ENCODE data around the gene DEPDC4. TPM values are rescaled to one million over a fixed set of nuclear protein-coding genes. Genes with fewer than 3 reads are reported as not detected.
"Not testable (repeated sequence)": the region's sequence is repeated elsewhere in the genome, so short reads cannot be mapped to it uniquely, and the experiment has no call there.

Gene DEPDC4
- total RNA-seq, 2 experiments from 2014 or later: 1.4 to 4.1 TPM

DNA sequence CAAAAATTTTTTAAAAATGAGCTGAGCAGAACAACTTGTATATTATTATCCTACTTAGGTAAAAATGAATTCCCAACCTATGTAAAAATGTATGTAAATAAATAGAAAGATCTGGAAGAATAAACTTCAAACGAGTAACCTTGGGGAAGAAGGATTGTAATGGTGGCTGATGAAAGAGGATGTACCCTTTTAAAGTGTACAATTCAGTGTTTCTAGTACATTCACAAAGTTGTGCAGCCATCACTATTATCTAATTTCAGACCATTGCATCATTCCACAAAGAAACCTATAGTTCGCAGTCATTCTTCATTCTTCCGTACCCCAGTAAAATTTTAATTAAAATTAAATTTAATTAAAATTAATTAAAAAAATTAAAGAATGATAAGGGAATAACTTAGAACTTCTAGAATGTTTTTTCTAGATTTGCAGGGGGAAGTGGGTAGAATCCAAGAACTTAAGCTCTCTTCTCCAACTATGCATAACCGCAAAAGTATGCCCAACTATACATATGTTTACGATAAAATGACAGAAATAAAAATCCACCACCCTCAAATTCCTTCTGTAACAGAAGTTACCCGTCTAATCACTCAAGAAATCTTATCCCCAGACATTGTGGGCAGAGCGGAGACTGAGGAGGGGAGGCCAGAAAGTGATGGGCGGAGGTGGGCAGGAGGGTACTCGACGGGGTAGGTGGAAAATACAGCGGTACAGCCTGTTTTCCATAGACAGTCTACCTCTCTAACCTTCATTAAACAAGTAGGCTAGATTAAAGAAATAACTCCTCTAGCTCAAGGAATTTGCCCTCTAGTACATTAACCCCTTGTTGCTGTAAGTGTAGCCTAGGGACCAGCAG is 921 bp downstream of the DEPDC4 start:
- Histone ChIP-seq H3K79me2 (ENCODE audit: insufficient read depth, low read depth, low read length) (peaks cover 24% of the 10 kb centered on the region), H3K4me1 (ENCODE audit: insufficient read depth, low read length, poor library complexity, severe bottlenecking) (peaks cover 23% of the 10 kb centered on the region), H4K20me1 (ENCODE audit: insufficient read depth, low read length) (peaks cover 5% of the 10 kb centered on the region), H3K27ac (ENCODE audit: low read depth, low read length, poor library complexity, severe bottlenecking) (peak overlapping the region; percentile 45), H3K9me3 (ENCODE audit: low read length) (no peaks in the 10 kb centered on the region), H2AFZ (ENCODE audit: low read length) (peak overlapping the region; percentile 73), H3K36me3 (ENCODE audit: insufficient read depth, low read length) (no peaks in the 10 kb centered on the region), H3K4me2 (ENCODE audit: low read length) (peak overlapping the region; percentile 81), H3K4me3 (ENCODE audit: low read depth, low read length, poor library complexity, severe bottlenecking) (peak overlapping the region; percentile 93), H3K9me2 (ENCODE audit: insufficient read depth, low read length) (no peaks in the 10 kb centered on the region)
- DNase-seq (ENCODE audit: low spot score): no peak
- ChIA-PET POLR2A (interaction anchor here (0.5 to 1.2 kb wide), 4 partner anchors 10 to 1156 kb away, joined by 3 to 9 read pairs (median 6); no protein-coding TSS in a partner anchor), CTCF (ENCODE audit: unreplicated experiment) (no interaction called here)
- intact Hi-C loops (cut with micrococcal nuclease; ENCODE audit: unreplicated experiment): loop anchor here (2.0 to 5.0 kb wide), 2 partner anchors 64 to 123 kb away; partner anchors contain the start of genes ACTR6 and BLTP3B
- BruUV-seq (replicated peaks): TSS peak; percentile 78
- TF ChIP-seq EZH2phosphoT487 (IDR thresholded peaks at IDR 0.05; ENCODE audit: borderline replicate concordance, low read depth, low read length): no peak
- TF ChIP-seq, protein P1, sequence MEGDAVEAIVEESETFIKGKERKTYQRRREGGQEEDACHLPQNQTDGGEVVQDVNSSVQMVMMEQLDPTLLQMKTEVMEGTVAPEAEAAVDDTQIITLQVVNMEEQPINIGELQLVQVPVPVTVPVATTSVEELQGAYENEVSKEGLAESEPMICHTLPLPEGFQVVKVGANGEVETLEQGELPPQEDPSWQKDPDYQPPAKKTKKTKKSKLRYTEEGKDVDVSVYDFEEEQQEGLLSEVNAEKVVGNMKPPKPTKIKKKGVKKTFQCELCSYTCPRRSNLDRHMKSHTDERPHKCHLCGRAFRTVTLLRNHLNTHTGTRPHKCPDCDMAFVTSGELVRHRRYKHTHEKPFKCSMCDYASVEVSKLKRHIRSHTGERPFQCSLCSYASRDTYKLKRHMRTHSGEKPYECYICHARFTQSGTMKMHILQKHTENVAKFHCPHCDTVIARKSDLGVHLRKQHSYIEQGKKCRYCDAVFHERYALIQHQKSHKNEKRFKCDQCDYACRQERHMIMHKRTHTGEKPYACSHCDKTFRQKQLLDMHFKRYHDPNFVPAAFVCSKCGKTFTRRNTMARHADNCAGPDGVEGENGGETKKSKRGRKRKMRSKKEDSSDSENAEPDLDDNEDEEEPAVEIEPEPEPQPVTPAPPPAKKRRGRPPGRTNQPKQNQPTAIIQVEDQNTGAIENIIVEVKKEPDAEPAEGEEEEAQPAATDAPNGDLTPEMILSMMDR (conservative IDR thresholded peaks at IDR 0.05; ENCODE audit: low read length): no peak

DNA sequence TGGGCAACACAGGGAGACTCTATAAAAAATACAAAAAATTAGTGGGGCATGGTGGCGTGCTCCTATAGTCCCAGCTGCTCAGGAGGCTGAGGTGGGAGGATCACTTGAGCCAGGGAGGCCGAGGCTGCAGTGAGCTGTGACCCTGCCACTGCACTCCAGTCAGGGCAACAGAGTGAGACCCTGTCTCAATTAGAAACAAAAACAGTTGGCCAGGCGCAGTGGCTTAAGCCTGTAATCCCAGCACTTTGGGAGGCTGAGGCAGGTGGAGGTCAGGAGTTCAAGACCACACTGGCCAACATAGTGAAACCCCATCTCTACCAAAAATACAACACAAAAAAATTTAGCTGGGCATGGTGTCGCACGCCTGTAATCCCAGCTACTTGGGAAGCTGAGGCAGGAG is 1.8 kb downstream of the DEPDC4 start:
- H3K9me2 ChIP-seq (ENCODE audit: insufficient read depth, low read length); BruUV-seq (replicated peaks); H3K27ac ChIP-seq (ENCODE audit: low read depth, low read length, poor library complexity, severe bottlenecking); CTCF ChIA-PET (ENCODE audit: unreplicated experiment); H2AFZ ChIP-seq (ENCODE audit: low read length); H4K20me1 ChIP-seq (ENCODE audit: insufficient read depth, low read length); DNase-seq (ENCODE audit: low spot score); H3K4me3 ChIP-seq (ENCODE audit: low read depth, low read length, poor library complexity, severe bottlenecking); H3K36me3 ChIP-seq (ENCODE audit: insufficient read depth, low read length); H3K4me2 ChIP-seq (ENCODE audit: low read length); H3K9me3 ChIP-seq (ENCODE audit: low read length): not testable (repeated sequence)
- POLR2A ChIA-PET: interaction anchor here (1.2 kb wide), 1 partner anchor 9 kb away, joined by 9 read pairs; no protein-coding TSS in a partner anchor
- Histone ChIP-seq H3K79me2 (ENCODE audit: insufficient read depth, low read depth, low read length) (peaks cover 24% of the 10 kb centered on the region), H3K4me1 (ENCODE audit: insufficient read depth, low read length, poor library complexity, severe bottlenecking) (peaks cover 23% of the 10 kb centered on the region)
- intact Hi-C loops (cut with micrococcal nuclease; ENCODE audit: unreplicated experiment): loop anchor here (5.0 kb wide), 1 partner anchor 63 kb away; the partner anchor contains the start of gene ACTR6

DNA sequence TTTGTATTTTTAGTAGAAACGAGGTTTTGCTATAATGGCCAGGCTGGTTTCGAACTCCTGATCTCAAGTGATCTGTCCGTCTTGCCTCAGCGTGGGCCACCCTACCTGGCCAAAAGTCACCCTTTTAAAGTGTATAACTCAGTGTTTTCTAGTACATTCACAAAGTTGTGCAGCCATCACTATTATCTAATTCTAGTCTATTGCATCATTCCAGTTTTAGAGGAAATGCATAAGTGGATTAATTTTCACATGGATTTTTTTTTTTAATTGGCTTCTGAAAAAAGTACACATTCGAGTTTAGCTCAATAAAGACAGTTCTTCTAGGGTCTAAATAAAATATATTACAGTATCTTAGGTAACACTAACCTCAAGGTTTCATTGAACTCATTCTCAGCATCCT is 3.7 kb downstream of the DEPDC4 start:
- Histone ChIP-seq H2AFZ (ENCODE audit: low read length) (no peak overlapping the region), H3K36me3 (ENCODE audit: insufficient read depth, low read length) (no peaks in the 10 kb centered on the region), H3K4me3 (ENCODE audit: low read depth, low read length, poor library complexity, severe bottlenecking) (no peak overlapping the region), H3K79me2 (ENCODE audit: insufficient read depth, low read depth, low read length) (peaks cover 8% of the 10 kb centered on the region), H3K4me2 (ENCODE audit: low read length) (no peak overlapping the region), H4K20me1 (ENCODE audit: insufficient read depth, low read length) (no peaks in the 10 kb centered on the region), H3K27ac (ENCODE audit: low read depth, low read length, poor library complexity, severe bottlenecking) (no peak overlapping the region), H3K4me1 (ENCODE audit: insufficient read depth, low read length, poor library complexity, severe bottlenecking) (peaks cover 7% of the 10 kb centered on the region), H3K9me2 (ENCODE audit: insufficient read depth, low read length) (no peaks in the 10 kb centered on the region), H3K9me3 (ENCODE audit: low read length) (no peaks in the 10 kb centered on the region)
- DNase-seq (ENCODE audit: low spot score): no peak
- CTCF ChIA-PET (ENCODE audit: unreplicated experiment): no interaction called here
- TF ChIP-seq EZH2phosphoT487 (IDR thresholded peaks at IDR 0.05; ENCODE audit: borderline replicate concordance, low read depth, low read length): no peak
- TF ChIP-seq, protein P1 (conservative IDR thresholded peaks at IDR 0.05; ENCODE audit: low read length): no peak
- BruUV-seq (replicated peaks): no TSS peak
- intact Hi-C loops (cut with micrococcal nuclease; ENCODE audit: unreplicated experiment): no loop called here
- POLR2A ChIA-PET: no interaction called here
